ENCODE data around the gene GRIN2D.
"Not testable (repeated sequence)": the region's sequence is repeated elsewhere in the genome, so short reads cannot be mapped to it uniquely, and the experiment has no call there.

GRIN2D gene

GRCh38 chr19:48371771-48372170 lies 21.7 kb upstream of the GRIN2D start:
- DNase-seq = not testable (repeated sequence)

GRCh38 chr19:48372904-48373303 lies 20.6 kb upstream of the GRIN2D start:
- no peak for DNase-seq

GRCh38 chr19:48373567-48373966 lies 19.9 kb upstream of the GRIN2D start:
- no peak for DNase-seq

- DNase-seq = no peak
These were observed 15.3 kb upstream of the GRIN2D start for GRCh38 chr19:48378194-48378570.

- DNase-seq = no peak
These were observed 14.4 kb upstream of the GRIN2D start for GRCh38 chr19:48379058-48379457.

GRCh38 chr19:48381178-48381950 lies 12.1 kb upstream of the GRIN2D start:
- DNase-seq = no peak

- DNase-seq = no peak
These were observed 11.2 kb upstream of the GRIN2D start for GRCh38 chr19:48382286-48382685.

- no peak for DNase-seq
These were observed 7.9 kb upstream of the GRIN2D start for GRCh38 chr19:48385461-48386087.

- DNase-seq = no peak
These were observed 6.5 kb upstream of the GRIN2D start for GRCh38 chr19:48386981-48387380.

GRCh38 chr19:48390188-48391099 lies 3.0 kb upstream of the GRIN2D start:
- DNase-seq = peak; percentile 48

- peak; percentile 73 for DNase-seq
These were observed 2.1 kb upstream of the GRIN2D start, which contains the start of gene KDELR1 for GRCh38 chr19:48391100-48392005. KDELR1 (minus strand) TSS chr19:48391551; CDS start chr19:48391358, 193 bp downstream.

GRCh38 chr19:48392006-48392344 lies 1.5 kb upstream of the GRIN2D start:
- not testable (repeated sequence) for DNase-seq

GRCh38 chr19:48392860-48393558 lies 459 bp upstream of the GRIN2D start:
- no peak for DNase-seq

- no peak for DNase-seq
These were observed 1.1 kb downstream of the GRIN2D start for GRCh38 chr19:48394331-48395169.

- no peak for DNase-seq
These were observed 1.6 kb downstream of the GRIN2D start for GRCh38 chr19:48395170-48395455.

- DNase-seq = no peak
These were observed 2.0 kb downstream of the GRIN2D start for GRCh38 chr19:48395499-48395898.

- DNase-seq = no peak
These were observed 2.8 kb downstream of the GRIN2D start for GRCh38 chr19:48396016-48396823.

- DNase-seq = no peak
These were observed 3.3 kb downstream of the GRIN2D start for GRCh38 chr19:48396824-48397176.

GRCh38 chr19:48397263-48398101 lies 4.0 kb downstream of the GRIN2D start:
- no peak for DNase-seq

- DNase-seq = no peak
These were observed 4.6 kb downstream of the GRIN2D start for GRCh38 chr19:48398102-48398374.
